CD14-positive monocyte (primary cell): ENCODE data around the gene PYHIN1. TPM values are rescaled to one million over a fixed set of nuclear protein-coding genes. Genes with fewer than 3 reads are reported as not detected.

Experiments used
- DNase-seq, 3 donors: peaks; one replicate each; pipeline ENCODE4 v3.0.0-alpha.2; 2011 to 2022
- H2AFZ ChIP-seq: 2 replicates; pipeline ENCODE4 v1.6.0; 2012; ENCODE audit warnings: mild to moderate bottlenecking, low read depth, low read length, inconsistent platforms; ENCODE audit not compliant: insufficient read depth, poor library complexity, severe bottlenecking
- H3K27ac ChIP-seq, 2 donors: 1 replicate in 1 of 2; 2 replicates in 1 of 2; pipeline ENCODE4 v1.5.1; 2012 to 2013; ENCODE audit warnings: low read length in 2 of 2, control low read depth in 1 of 2, inconsistent platforms in 1 of 2, low read depth in 1 of 2, mild to moderate bottlenecking in 1 of 2
- H3K27me3 ChIP-seq, 2 donors: one replicate each; pipeline versions ENCODE4 v1.6.0 to v1.6.1; 2011 to 2013; ENCODE audit warnings: low read length in 2 of 2; ENCODE audit not compliant: control insufficient read depth in 2 of 2, insufficient read depth in 2 of 2
- H3K36me3 ChIP-seq, 2 donors: replicated peaks in 1 of 2; 1 replicate in 1 of 2; 2 replicates in 1 of 2; pipeline versions ENCODE4 v1.5.1 to v1.6.1; 2012 to 2013; ENCODE audit warnings: low read length in 2 of 2, control low read depth in 1 of 2, inconsistent platforms in 1 of 2, mild to moderate bottlenecking in 1 of 2; ENCODE audit not compliant: insufficient read depth in 2 of 2, control insufficient read depth in 1 of 2
- H3K4me1 ChIP-seq, 2 donors: 1 replicate in 1 of 2; 2 replicates in 1 of 2; pipeline versions ENCODE4 v1.5.1 to v1.6.1; 2012 to 2013; ENCODE audit warnings: low read length in 2 of 2, control low read depth in 1 of 2, inconsistent platforms in 1 of 2, mild to moderate bottlenecking in 1 of 2, moderate library complexity in 1 of 2; ENCODE audit not compliant: insufficient read depth in 2 of 2, control insufficient read depth in 1 of 2
- H3K4me2 ChIP-seq: replicated peaks from 2 replicates; pipeline ENCODE3; 2012; ENCODE audit warnings: low read length, moderate library complexity, mild to moderate bottlenecking; ENCODE audit not compliant: poor library complexity, severe bottlenecking; ENCODE audit errors: extremely low read depth
- H3K4me3 ChIP-seq, 3 experiments: fragments of 200-600 bp in 1 of 3; sonication (generic) in 1 of 3; replicated peaks in 1 of 3; 1 replicate in 2 of 3; 2 replicates in 1 of 3; pipeline ENCODE4 v1.5.1; 2011 to 2013; ENCODE audit warnings: low read length in 3 of 3, mild to moderate bottlenecking in 3 of 3, control low read depth in 2 of 3, low read depth in 2 of 3, inconsistent platforms in 1 of 3, moderate library complexity in 1 of 3
- H3K79me2 ChIP-seq: 2 replicates; pipeline ENCODE4 v1.6.0; 2012; ENCODE audit warnings: mild to moderate bottlenecking, control low read depth, inconsistent platforms, low read length, moderate library complexity; ENCODE audit not compliant: insufficient read depth
- H3K9ac ChIP-seq: 2 replicates; pipeline ENCODE4 v1.6.0; 2017; ENCODE audit warnings: low read length, mild to moderate bottlenecking; ENCODE audit not compliant: insufficient read depth, poor library complexity, severe bottlenecking
- H3K9me3 ChIP-seq, 2 donors: replicated peaks in 1 of 2; 1 replicate in 1 of 2; 2 replicates in 1 of 2; pipeline versions ENCODE4 v1.5.1 to v1.6.1; 2012 to 2013; ENCODE audit warnings: low read length in 2 of 2, control low read depth in 1 of 2; ENCODE audit not compliant: control insufficient read depth in 1 of 2, insufficient read depth in 1 of 2
- H4K20me1 ChIP-seq: 2 replicates; pipeline ENCODE4 v1.6.0; 2012; ENCODE audit warnings: mild to moderate bottlenecking, low read length, control low read depth, moderate library complexity; ENCODE audit not compliant: insufficient read depth
- H3K27ac Mint-ChIP-seq, 7 donors: one replicate each; pipeline ENCODE4 v1.8.0; 2020; ENCODE audit warnings: mild to moderate bottlenecking in 7 of 7, mixed read lengths in 7 of 7, moderate library complexity in 6 of 7, inconsistent platforms in 2 of 7
- H3K27me3 Mint-ChIP-seq, 3 donors: one replicate each; pipeline ENCODE4 v1.8.0; 2021 to 2022; ENCODE audit warnings: low read depth in 3 of 3, mild to moderate bottlenecking in 3 of 3, mixed read lengths in 3 of 3, moderate library complexity in 3 of 3, inconsistent platforms in 1 of 3
- H3K36me3 Mint-ChIP-seq, 2 donors: one replicate each; pipeline ENCODE4 v1.8.0; 2020; ENCODE audit warnings: mixed read lengths in 2 of 2, inconsistent platforms in 1 of 2, mild to moderate bottlenecking in 1 of 2
- H3K4me1 Mint-ChIP-seq: one replicate; pipeline ENCODE4 v1.8.0; 2020; ENCODE audit warnings: mild to moderate bottlenecking, mixed read lengths
- H3K4me3 Mint-ChIP-seq, 2 donors: one replicate each; pipeline ENCODE4 v1.8.0; 2020; ENCODE audit warnings: mild to moderate bottlenecking in 2 of 2, mixed read lengths in 2 of 2, moderate library complexity in 1 of 2
- H3K9me3 Mint-ChIP-seq, 7 donors: one replicate each; pipeline ENCODE4 v1.8.0; 2020 to 2022; ENCODE audit warnings: mixed read lengths in 7 of 7, mild to moderate bottlenecking in 6 of 7, moderate library complexity in 6 of 7, inconsistent platforms in 2 of 7
- CTCF ChIP-seq: fragments of 200-600 bp; IDR thresholded peaks from one replicate; pipeline ENCODE4 v1.8.0; 2022; ENCODE audit warnings: antibody characterized with exemption, mild to moderate bottlenecking
- WGBS: methylation state at CpG from one replicate; pipeline ENCODE4 v1.1.5; 2013; ENCODE audit warnings: missing lambda C conversion rate; ENCODE audit not compliant: insufficient coverage; 5-methylcytosine and 5-hydroxymethylcytosine counted together
- intact Hi-C, 2 donors: fragments of 100-400 bp; cut with micrococcal nuclease; formaldehyde crosslinking; loops; one replicate each; pipeline versions ENCODE4 v1.15.0 to v1.15.1; 2023
- polyA plus RNA-seq, 3 donors: library from polyadenylated mRNA; depleted of rRNA in 1 of 3; unstranded in 2 of 3; stranded (reverse) in 1 of 3; fragments of 300-500 nt in 2 of 3; fragments of >200 nt in 1 of 3; fragmentation: Illumina TruSeq in 2 of 3; gene quantifications; 1 replicate in 2 of 3; 2 replicates in 1 of 3; pipeline ENCODE4 v1.2.3, GENCODE V29; 2012 to 2021

PYHIN1 gene
- polyA plus RNA-seq, 3 donors = 0.15 to 0.44 TPM; not detected in 1

GRCh38 chr1:158941317-158941716 lies 10.0 kb downstream of the PYHIN1 start:
- no peaks in the 10 kb centered on the region for H4K20me1 ChIP-seq
- H3K4me3 ChIP-seq = no peak overlapping the region
- H3K9ac ChIP-seq = no peak overlapping the region
- intact Hi-C loops = no loop called here
- H2AFZ ChIP-seq = no peak overlapping the region
- TF ChIP-seq CTCF = no peak
- WGBS = no CpG with 5 or more reads among the region's 1 CpG
- no peak overlapping the region for H3K27ac ChIP-seq
- no peaks in the 10 kb centered on the region for H3K4me1 ChIP-seq
- Mint-ChIP-seq H3K36me3 (no peaks in the 10 kb centered on the region), H3K27ac (no peak overlapping the region), H3K27me3 (peaks cover 0 to 2% (median 0%) of the 10 kb centered on the region in 3 donors), H3K4me3 (no peak overlapping the region), H3K4me1 (no peaks in the 10 kb centered on the region), H3K9me3 (peaks cover 0 to 4% (median 0%) of the 10 kb centered on the region in 7 donors)
- H3K9me3 ChIP-seq = no peaks in the 10 kb centered on the region
- no peaks in the 10 kb centered on the region for H3K36me3 ChIP-seq
- H3K4me2 ChIP-seq = no peak overlapping the region
- H3K79me2 ChIP-seq = no peaks in the 10 kb centered on the region
- no peaks in the 10 kb centered on the region for H3K27me3 ChIP-seq
- DNase-seq = no peak

- Histone ChIP-seq H3K4me1 (no peaks in the 10 kb centered on the region), H3K4me3 (no peak overlapping the region), H3K36me3 (no peaks in the 10 kb centered on the region), H3K79me2 (no peaks in the 10 kb centered on the region), H2AFZ (no peak overlapping the region), H3K9ac (no peak overlapping the region), H3K27ac (no peak overlapping the region), H3K9me3 (no peaks in the 10 kb centered on the region), H3K27me3 (peaks cover 0 to 2% of the 10 kb centered on the region in 2 donors), H3K4me2 (no peak overlapping the region), H4K20me1 (no peaks in the 10 kb centered on the region)
- H3K27ac Mint-ChIP-seq = no peak overlapping the region
- TF ChIP-seq CTCF = no peak
- H3K4me1 Mint-ChIP-seq = no peaks in the 10 kb centered on the region
- no CpG with 5 or more reads among the region's 2 CpGs for WGBS
- peaks cover 0 to 4% (median 0%) of the 10 kb centered on the region in 7 donors for H3K9me3 Mint-ChIP-seq
- DNase-seq = no peak
- no peak overlapping the region for H3K4me3 Mint-ChIP-seq
- peaks cover 0 to 6% (median 2%) of the 10 kb centered on the region in 3 donors for H3K27me3 Mint-ChIP-seq
- no peaks in the 10 kb centered on the region for H3K36me3 Mint-ChIP-seq
- intact Hi-C loops = no loop called here
Observed at GRCh38 chr1:158942490-158942889, 11.1 kb downstream of the PYHIN1 start.
